ENCODE data around the gene SETD9.

SETD9 gene

DNA sequence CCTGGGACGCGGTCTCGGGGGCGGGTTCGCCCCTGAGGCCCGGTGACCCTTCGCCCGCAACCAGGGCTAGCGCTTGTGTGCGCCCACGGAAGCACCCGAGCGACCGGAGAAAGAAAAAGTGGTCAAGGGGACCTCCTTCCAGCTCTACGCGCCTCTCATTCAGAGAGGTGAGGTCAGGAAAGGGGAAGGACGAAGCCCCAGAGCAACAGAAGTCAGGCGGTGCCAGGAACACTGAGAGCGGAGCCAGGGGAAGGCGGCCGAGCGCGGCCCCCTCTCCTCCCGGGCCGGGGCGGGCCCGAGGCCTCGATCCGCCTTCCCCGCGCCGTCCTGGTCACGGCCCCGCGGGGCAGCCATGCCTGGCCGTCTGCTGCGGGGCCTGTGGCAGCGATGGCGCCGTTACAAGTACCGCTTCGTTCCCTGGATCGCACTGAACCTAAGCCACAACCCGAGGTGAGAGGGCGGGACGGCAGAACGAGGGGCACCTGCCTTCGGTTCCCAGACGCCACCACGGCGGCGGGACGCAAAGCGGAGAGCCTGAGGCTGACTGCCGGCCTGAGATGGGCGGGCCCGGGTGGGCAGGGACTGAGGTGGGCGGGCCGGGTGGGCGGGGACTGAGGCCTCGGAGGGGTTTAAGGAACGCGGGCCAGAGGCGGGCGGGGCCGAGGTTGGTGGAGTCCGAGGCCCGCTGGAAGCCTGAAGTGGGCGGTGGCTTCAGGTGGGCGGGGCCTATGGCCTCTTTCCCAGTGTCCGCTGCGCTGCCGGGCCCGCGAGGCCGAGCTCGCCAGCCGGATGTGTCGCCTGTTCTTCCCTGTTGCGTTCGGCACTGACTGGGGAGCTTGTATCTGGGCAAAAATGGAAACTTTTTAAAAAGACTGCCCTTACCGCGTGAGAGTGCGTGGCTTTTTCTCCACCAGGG is at the start of gene SETD9:
Gene SETD9, plus strand, starts transcription at position 303 of the 916 bp plus-strand sequence. Its CDS starts 50 bp downstream, at position 353.
- peak; percentile 98 for DNase-seq (ENCODE audit: low spot score)

DNA sequence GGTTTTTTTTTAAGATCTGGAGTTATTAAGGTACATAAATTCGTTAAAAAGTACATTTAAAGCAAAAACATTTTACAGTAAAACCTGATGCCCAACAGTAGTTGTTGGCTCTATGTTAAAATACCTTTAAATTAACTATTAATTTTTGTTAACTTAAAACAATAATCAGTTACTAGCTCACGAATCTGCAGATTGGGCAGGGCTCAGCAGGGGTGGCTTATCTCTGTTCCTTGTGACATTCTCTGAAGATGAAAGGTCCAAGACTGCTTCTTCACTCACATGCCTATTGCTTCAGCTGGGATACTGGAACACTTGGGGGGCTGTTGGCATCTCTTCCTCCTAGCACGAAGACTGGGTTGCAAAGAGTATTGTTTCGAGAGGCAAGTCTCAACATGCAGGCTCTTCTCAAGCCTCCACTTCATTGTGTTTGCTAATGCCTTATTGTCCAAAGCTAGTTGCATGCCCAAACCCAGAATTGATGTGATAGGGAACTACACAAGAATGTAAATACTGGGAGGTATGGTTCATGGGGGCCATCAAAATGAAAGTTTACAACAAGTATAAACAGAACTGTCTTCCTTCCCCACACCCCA is 47.4 kb upstream of the SETD9 start:
- no peak for DNase-seq (ENCODE audit: low spot score)

GRCh38 chr5:56862909-56863308 is 46.5 kb upstream of the SETD9 start:
- no peak for DNase-seq (ENCODE audit: low spot score)

DNA sequence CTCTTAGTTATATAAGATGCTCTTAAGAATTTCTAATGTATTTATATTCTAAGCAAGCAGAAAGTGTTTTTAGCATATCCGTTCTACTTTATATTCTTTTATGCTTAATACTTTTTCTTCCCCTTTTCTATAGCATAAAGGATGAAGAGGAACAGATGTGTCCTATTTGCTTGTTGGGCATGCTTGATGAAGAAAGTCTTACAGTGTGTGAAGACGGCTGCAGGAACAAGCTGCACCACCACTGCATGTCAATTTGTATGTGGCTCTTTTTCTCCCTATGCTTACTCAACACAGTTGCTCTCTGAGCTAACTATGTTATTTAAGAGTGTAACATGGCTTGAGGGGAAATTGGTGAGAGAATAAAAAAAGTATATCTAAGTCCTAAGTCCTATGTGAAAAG is 37.6 kb upstream of the SETD9 start:
- no peak for DNase-seq (ENCODE audit: low spot score)

DNA sequence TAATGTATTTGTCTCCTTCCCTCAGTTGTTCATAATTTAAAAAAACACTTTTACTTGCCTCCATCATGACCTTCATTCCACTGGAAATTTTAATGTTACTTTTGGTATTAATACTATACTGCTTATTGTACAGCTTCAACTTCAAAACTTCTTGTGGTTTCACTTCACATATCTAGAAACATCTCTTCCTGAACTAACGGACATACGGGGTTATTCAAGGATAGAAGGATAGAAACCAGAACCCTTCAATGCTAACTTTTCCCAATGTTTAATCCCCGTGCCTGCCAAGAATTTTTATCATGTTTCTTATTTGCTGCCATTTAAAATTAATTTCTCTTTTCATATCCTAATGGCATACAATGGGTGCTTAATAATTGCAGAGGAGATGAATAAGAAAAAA is 36.3 kb upstream of the SETD9 start:
- DNase-seq (ENCODE audit: low spot score) = no peak

GRCh38 chr5:56876327-56876726 is 33.1 kb upstream of the SETD9 start:
- no peak for DNase-seq (ENCODE audit: low spot score)

GRCh38 chr5:56881571-56881970 is 27.8 kb upstream of the SETD9 start:
- no peak for DNase-seq (ENCODE audit: low spot score)

- DNase-seq (ENCODE audit: low spot score) = no peak
These were observed 16.0 kb upstream of the SETD9 start for GRCh38 chr5:56893251-56893951.

DNA sequence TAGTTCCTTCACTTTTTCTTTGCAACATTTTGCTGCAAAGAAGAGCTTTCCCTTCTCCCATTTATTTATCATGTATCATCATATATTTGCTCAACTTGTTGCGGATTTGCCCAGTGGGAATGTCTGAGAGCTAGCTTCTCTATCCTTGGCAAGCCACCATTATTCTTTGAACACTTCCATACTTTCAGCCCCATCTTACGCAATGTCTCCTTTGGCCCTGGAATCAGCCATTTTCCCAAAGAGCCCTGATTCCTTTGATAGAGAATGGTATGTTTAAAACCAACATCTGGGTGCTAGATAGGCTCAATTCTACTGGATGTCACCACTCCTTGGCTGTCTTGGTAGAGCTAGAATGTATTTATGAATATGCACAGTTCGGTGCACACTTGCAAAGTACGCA is 12.6 kb upstream of the SETD9 start:
- no peak for DNase-seq (ENCODE audit: low spot score)

- DNase-seq (ENCODE audit: low spot score) = no peak
These were observed 11.2 kb upstream of the SETD9 start for GRCh38 chr5:56898213-56898612.

- DNase-seq (ENCODE audit: low spot score) = no peak
These were observed 9.0 kb upstream of the SETD9 start for GRCh38 chr5:56900395-56900794.

GRCh38 chr5:56900858-56901578 is 8.4 kb upstream of the SETD9 start:
- DNase-seq (ENCODE audit: low spot score) = no peak

- DNase-seq (ENCODE audit: low spot score) = no peak
These were observed 478 bp upstream of the SETD9 start for GRCh38 chr5:56908942-56909293.

- DNase-seq (ENCODE audit: low spot score) = no peak
These were observed 992 bp downstream of the SETD9 start for GRCh38 chr5:56910210-56910965.

- DNase-seq (ENCODE audit: low spot score) = no peak
These were observed 4.4 kb downstream of the SETD9 start for GRCh38 chr5:56913766-56914165.

DNA sequence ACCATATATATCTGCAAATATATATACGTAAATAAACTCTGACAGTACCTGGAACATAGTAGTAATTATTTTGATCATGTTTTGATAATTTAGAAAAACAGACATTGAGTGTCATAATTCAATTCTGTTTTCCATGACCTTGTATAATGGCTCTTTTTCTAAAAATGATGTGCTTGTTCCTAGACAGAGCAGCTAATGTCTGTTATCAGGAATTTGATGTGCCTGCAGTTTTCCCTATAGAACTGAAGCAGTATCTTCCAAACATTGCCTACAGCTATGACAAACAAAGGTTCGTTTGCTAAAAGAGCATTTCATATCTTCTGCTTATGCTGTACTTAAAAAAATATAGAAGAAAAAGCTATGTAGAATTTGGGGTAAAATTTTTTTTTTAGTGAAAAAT is 5.3 kb downstream of the SETD9 start:
- no peak for DNase-seq (ENCODE audit: low spot score)

GRCh38 chr5:56917534-56917933 is 8.1 kb downstream of the SETD9 start:
- DNase-seq (ENCODE audit: low spot score) = no peak

GRCh38 chr5:56918054-56918453 is 8.7 kb downstream of the SETD9 start:
- DNase-seq (ENCODE audit: low spot score) = no peak

DNA sequence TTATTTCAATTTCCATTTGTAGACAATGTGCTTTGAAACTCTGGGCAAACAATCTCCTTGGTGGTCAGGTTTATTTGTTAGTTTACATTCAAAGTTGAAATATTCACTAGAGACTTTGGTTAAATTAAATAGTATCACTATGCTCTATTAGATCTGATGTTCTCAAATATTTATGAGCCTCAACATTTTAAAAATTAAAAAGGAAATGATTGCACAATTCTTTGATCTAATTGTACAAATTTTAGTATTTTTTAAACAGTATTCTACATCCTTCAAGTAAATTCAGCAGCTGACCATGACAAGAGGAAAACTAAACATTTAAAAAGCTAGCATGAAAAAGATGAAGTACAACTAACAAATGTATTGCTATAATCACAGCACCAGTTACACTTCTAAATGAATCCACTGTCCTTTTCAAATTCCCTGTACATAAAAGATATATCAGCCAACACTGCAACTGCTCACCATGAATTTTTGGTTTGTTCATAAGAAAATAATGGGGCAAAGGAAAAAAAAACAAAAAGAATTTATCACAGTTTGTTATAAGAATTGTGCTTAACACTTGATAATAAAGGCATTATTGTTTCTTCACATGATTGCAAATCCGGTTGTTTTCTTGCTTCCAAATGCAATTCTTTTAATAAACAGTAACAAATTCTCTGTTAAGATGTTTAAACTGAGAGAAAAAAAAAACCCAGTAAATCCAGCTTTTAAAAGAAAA is 10.7 kb downstream of the SETD9 start:
- no peak for DNase-seq (ENCODE audit: low spot score)

DNA sequence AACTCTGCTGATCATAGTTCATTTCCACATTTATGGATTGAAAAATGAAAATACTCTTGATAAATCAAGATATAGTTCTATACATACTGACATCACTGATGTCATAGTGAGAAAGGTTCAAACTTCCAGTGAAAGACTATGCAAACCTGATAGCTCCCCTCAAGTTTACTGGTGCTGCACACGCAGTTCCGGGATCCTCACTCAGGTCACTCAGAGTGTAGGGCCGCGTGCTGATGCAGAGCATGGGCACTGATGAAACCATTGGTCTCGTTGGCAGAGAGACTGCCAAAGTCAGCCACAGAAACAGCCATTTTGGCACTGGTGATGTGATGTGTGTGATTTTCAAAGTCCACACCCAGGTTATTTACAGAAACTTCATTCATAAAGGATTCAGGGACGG is 13.5 kb downstream of the SETD9 start:
- no peak for DNase-seq (ENCODE audit: low spot score)

GRCh38 chr5:56934325-56934724 is 24.9 kb downstream of the SETD9 start:
- no peak for DNase-seq (ENCODE audit: low spot score)
